ENCODE results near the gene HSFX3. TPM values are rescaled to one million over a fixed set of nuclear protein-coding genes. Genes with fewer than 3 reads are reported as not detected.

The HSFX3 gene
- total RNA-seq, 1 experiment from 2014 or later: not detected

DNA sequence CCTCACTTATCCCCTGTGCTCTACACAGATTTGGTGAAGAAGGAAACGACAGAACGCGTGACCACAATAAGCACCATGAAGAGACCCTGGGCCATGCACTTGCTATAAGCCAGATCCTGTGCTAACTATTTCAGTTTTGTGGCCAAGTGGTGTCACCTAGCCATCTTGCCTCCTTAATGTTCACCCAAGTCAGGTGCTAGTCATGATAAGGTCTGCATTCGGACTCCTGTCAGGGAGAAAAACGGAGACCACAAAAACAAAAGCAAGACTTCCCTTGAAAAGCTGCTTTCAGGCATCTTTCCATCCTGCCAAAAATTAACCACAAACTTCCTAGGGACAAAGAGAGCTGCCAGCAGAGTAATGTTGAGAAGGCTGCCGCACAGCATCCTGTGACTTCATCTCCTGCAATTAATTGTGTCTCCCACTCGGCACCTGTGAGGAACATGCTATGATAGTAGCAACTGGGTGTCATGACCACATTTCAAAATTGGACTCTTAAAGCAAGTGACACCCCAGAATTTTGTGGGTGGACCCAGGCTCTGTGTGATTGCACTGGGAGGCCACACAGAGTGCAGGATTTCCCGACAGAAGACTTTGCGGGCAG lies 35.8 kb downstream of the HSFX3 start:
- Histone ChIP-seq H3K79me2 (ENCODE audit: insufficient read depth, low read length) (no peaks in the 10 kb centered on the region), H3K4me2 (ENCODE audit: insufficient read depth, insufficient read length, low read length) (no peak overlapping the region), H3K4ac (ENCODE audit: low read depth, low read length) (no peak overlapping the region), H2BK5ac (ENCODE audit: insufficient read length, low read length) (no peak overlapping the region), H2BK15ac (ENCODE audit: low read depth, low read length) (no peak overlapping the region), H4K20me1 (ENCODE audit: control insufficient read depth, insufficient read depth, insufficient read length) (no peaks in the 10 kb centered on the region), H2AK5ac (ENCODE audit: insufficient read length, low read length) (no peak overlapping the region), H3K56ac (ENCODE audit: insufficient read length, low read depth, low read length) (no peak overlapping the region), H3K23me2 (ENCODE audit: insufficient read length, low read depth, low read length, poor library complexity, severe bottlenecking) (no peaks in the 10 kb centered on the region), H2AFZ (ENCODE audit: low read length) (no peak overlapping the region), H3K18ac (ENCODE audit: insufficient read length, low read depth, low read length) (no peak overlapping the region), H4K5ac (ENCODE audit: insufficient read length, low read depth, low read length) (no peak overlapping the region), H3T11ph (ENCODE audit: low read length) (no peak overlapping the region), H2BK120ac (ENCODE audit: low read depth, low read length, poor library complexity, severe bottlenecking) (no peak overlapping the region), H3K9me3 (ENCODE audit: control insufficient read depth, low read depth, low read length) (peaks cover 41% of the 10 kb centered on the region), H3K27me3 (ENCODE audit: insufficient read depth, low read length) (no peaks in the 10 kb centered on the region), H2BK20ac (ENCODE audit: low read depth, low read length, poor library complexity, severe bottlenecking) (no peak overlapping the region), H3K14ac (ENCODE audit: insufficient read depth, low read length) (no peak overlapping the region), H3K9ac (ENCODE audit: extremely low read depth, insufficient read length, low read length) (no peak overlapping the region), H3K27ac (ENCODE audit: insufficient read length, low read depth, low read length) (no peak overlapping the region), H3K23ac (ENCODE audit: insufficient read length, low read depth, low read length) (no peak overlapping the region), H2BK12ac (ENCODE audit: insufficient read length, low read depth, low read length) (no peak overlapping the region), H3K4me1 (ENCODE audit: insufficient read depth, low read length) (no peaks in the 10 kb centered on the region), H3K79me1 (ENCODE audit: insufficient read depth, low read depth, low read length, poor library complexity, severe bottlenecking) (no peaks in the 10 kb centered on the region), H4K91ac (ENCODE audit: insufficient read length, low read depth, low read length) (no peak overlapping the region), H4K8ac (replicated peaks; ENCODE audit: insufficient read length, low read depth, low read length) (no peak overlapping the region)
- DNase-seq: no peak
- peaks cover 74 to 78% of the 10 kb centered on the region in 2 experiments for H3K9me3 Mint-ChIP-seq
- H3K4me3 Mint-ChIP-seq: no peak overlapping the region
- peaks cover 18 to 20% of the 10 kb centered on the region in 2 experiments for H3K4me1 Mint-ChIP-seq
- no peak for TF ChIP-seq CTCF (conservative IDR thresholded peaks at IDR 0.05)
- WGBS (ENCODE audit: extremely low coverage, insufficient read length, low lambda C conversion rate): no CpG with 5 or more reads among the region's 9 CpGs
- peaks cover 3 to 14% (median 10%) of the 10 kb centered on the region in 3 experiments; a peak in 6 of 7 replicates for H3K36me3 Mint-ChIP-seq (ENCODE audit: insufficient read depth in 1 of 3, low read depth in 3 of 3)
- peaks cover 2% of the 10 kb centered on the region; the same call in 1 of the 2 replicates for H3K27me3 Mint-ChIP-seq (ENCODE audit: low read depth)
- no peak overlapping the region for H3K27ac Mint-ChIP-seq

All from H9 (cell line).